GM20431 (cell line): ENCODE data around the gene CYP19A1.
"Not testable (repeated sequence)": the region's sequence is repeated elsewhere in the genome, so short reads cannot be mapped to it uniquely, and the experiment has no call there.

Source experiments
- in situ Hi-C: fragments of 300-500 bp; cut with MseI, MboI; formaldehyde crosslinking; loops from one replicate; pipeline ENCODE4 v1.15.0; 2020; ENCODE audit warnings: low sequenced_read_pairs; ENCODE audit not compliant: unreplicated experiment

Gene CYP19A1

DNA sequence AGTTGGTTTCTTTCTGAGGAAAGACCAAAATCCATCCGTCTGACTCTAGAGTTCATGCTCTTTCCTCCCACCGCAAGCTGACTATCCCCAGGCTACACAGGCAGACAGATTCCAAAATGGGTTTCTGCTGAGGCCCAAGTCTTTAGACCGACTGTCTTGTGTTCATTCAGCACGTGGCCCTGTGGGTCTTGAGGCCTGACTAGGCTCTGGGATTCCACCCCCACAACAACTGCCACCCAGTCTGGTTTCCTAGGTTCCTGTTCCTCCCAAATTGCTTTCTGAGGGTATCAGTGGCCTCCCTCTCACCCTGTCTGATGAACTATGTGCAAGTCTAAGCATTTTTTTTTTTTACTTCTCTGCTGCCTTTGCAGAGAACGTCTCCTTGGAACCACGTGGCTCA, 67.7 kb downstream of the CYP19A1 start:
- in situ Hi-C loops: no loop called here

- in situ Hi-C loops: no loop called here
Measured at GRCh38 chr15:51269496-51269895, 68.9 kb downstream of the CYP19A1 start.

GRCh38 chr15:51267703-51268083, 70.7 kb downstream of the CYP19A1 start:
- in situ Hi-C loops: no loop called here

DNA sequence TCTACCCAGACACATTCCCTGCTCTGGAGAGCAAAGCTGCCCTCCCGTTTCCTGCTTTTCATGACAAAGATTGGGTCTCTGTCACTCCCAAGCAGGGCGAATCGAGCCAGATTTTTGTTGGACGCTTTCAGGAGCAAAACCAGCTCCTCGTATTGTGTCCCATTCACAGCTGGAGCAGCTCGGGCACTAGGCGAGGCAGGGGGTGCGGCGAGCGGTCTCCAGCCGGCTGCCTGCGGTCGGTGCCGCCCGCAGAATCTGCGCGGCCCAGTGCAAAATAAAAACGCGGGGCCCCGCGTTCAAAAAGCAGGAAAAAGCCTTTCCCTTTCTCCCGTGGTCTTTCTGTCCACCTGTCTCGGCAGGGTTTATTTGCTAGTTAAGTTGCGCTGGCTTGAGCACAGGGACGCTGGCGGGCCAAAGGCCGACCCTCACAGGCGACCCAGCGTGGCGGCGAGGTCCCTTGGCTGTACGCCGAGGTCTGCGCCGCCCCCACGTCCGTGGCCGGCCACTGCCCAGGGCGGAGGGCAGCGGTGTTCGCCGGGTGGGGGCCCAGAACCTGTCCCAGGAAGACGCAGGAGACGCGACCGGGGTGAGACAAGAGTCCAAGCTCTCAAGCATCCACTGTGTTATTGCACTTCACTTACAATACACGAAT, 71.2 kb downstream of the CYP19A1 start:
- in situ Hi-C loops: no loop called here

GRCh38 chr15:51266656-51267050, 71.7 kb downstream of the CYP19A1 start:
- in situ Hi-C loops: no loop called here

DNA sequence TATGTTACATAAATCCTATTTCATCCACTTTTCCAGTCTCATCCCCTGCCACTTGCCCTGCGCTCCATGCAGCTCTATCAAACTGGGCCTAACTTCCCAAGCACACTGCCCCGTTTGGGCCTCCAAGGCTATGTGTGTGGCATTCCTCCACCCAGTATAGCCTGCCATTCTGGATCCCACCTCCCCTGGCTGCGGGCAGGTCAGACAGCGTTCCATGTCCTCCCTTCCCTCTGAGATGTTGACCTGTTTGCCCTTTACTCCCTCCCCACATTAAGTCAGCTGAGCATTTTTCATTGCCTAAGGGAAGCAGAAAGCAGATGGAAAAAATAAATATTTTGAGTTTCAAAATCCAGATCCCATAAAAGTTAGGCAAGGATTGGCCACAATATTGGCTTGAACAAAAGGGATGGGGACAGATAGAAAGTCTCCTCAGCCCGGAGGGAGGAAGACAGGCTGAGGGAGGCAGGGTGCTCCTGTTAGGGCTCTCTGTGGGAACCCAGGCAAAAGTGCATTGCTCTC, 73.3 kb downstream of the CYP19A1 start:
- in situ Hi-C loops: no loop called here

- in situ Hi-C loops: no loop called here
Measured at GRCh38 chr15:51263726-51264125, 74.7 kb downstream of the CYP19A1 start.

GRCh38 chr15:51263116-51263515, 75.3 kb downstream of the CYP19A1 start:
- in situ Hi-C loops: no loop called here

DNA sequence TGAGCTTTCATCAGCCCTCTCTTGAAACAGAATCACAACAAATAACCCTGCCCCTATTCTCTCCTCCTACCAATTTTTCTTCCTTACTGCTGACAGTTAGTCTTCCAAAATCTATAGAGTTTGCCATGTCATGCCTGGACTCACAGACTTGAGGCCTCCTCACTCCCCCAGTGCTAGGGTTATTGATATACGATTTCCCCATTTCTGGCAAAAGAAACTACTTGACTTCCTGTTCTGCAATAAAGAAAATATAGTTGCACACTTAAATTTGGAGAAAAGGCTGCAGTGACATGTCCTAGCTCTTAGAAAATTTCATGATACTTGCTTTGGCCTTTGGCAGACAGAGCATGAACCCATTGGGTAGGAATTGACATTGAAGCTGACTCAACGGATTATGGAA, 75.9 kb downstream of the CYP19A1 start:
- in situ Hi-C loops: no loop called here

DNA sequence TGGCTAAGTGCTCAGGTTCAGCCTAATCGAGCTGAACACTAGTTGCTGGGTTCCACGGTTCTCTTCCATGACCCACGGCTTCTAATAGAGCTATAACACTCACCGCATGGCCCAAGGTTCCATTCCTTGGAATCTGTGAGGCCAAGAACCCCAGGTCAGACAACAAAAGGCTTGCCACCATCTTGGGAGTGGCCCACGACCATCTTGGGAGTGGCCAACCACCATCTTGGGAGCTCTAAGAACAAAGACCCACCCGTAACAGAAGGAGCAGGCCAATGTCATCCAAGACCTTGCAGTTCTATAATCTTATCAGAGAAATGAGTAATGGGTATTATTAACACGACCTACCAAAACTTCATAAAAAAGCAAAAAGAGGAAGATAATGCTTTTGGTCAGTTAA, 77.3 kb downstream of the CYP19A1 start:
- in situ Hi-C loops: not testable (repeated sequence)

- in situ Hi-C loops: no loop called here
Measured at GRCh38 chr15:51260202-51260601, 78.2 kb downstream of the CYP19A1 start.

DNA sequence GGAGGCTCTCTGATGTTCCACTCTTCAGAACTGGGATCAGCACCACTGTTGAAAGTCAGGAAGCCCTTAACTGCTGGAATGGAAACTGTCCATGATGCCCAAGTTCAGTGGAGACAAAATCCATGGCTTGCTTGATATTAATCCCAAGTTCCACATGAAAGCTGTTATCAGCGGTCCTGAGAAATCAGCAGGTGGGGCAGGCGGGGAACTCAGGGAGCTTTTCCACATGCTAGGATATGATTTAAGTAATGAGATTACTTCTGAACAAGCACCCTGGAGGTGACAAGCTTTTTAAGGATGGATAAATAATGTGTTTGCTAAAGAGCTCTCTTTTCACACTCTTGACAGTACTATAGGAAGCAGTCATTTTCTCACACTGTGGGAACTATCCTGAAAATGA, 82.9 kb downstream of the CYP19A1 start:
- in situ Hi-C loops: no loop called here

DNA sequence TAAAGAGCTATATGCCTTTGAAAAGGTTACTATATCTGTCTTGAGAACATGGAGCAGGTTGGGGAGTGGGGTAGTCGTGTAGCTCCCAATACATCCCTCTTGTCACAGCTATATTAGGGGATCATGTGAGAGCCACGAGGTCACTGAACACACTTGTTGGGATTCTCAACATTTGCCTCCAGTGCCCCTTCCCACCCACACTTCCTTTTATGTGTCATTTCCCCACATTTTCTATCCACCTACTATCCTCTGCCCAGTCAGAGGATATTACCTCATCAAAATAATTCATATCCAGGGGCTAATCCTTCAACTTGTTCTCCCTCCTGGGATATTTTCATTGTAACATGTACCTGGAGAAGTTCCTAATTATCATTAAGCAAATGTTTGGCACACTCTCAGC, 85.0 kb downstream of the CYP19A1 start:
- in situ Hi-C loops: no loop called here

DNA sequence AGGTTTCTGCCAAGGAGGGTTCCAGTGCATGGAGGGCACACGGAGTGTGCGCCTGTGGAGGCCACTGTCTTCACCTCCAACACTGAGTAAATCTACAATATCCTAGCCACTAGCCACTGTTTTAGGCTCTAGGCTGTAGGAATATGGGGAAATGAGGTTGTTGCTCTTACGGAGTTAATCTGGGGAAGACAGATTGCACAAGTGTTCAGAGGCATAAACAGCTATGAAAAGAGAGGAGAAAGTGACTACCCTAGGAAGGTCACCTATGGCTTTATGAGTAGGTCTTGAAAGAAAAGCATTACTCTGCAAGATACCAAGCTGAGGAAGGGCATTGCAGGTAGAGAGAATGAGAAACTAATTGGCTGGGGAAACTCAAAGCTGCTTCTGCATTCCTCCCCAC, 85.7 kb downstream of the CYP19A1 start:
- in situ Hi-C loops: no loop called here

GRCh38 chr15:51251556-51251955, 86.8 kb downstream of the CYP19A1 start:
- in situ Hi-C loops: no loop called here

- in situ Hi-C loops: no loop called here
Measured at GRCh38 chr15:51250217-51251011, 88.0 kb downstream of the CYP19A1 start.

- in situ Hi-C loops: no loop called here
Measured at GRCh38 chr15:51245628-51246027, 92.8 kb downstream of the CYP19A1 start.

DNA sequence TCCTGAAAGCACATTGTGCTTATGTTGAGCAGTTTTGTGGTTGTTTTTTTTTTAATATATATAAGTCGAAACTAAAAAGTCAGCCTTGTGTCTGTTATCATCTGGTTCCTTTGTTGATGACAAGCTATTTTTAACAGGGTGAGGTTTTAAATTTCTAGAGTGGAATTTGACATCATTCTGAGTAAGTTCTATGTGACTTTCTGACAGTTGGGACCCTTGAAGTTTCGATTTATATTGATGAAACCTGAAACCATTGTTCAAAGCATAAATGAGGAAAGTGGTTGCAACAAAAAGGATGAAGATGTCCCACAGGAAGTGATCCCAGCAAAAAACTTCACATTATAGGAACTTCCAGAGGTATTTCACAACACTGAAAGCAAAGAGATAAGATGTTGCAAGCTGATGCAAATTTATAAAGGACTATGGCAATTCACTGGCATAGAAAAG, 94.0 kb downstream of the CYP19A1 start:
- in situ Hi-C loops: no loop called here

- in situ Hi-C loops: no loop called here
Measured at GRCh38 chr15:51243774-51244173, 94.6 kb downstream of the CYP19A1 start.

GRCh38 chr15:51240066-51240465, 98.3 kb downstream of the CYP19A1 start:
- in situ Hi-C loops: no loop called here

DNA sequence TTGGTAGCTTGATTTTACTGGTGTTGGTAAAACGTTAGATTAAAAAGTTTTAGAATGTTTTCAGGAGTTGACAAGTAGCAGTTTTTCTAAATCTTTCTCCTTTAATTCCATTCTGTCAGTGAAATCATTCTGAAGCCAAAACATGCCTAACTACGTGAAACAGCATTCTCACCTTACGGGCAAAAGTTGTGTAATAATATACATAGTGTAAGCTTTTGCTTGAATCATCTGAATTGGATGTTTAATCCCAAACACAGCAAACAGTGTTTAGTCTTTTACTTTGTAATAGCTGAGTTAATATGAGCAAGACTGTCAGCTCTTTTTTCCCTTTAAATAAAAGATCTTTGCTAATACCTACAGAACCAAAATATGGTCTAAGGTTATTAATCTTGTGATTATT, 100.6 kb downstream of the CYP19A1 start:
- in situ Hi-C loops: no loop called here
